PFSK-1 (cell line): Measurements from ENCODE around the gene UBL4B.

ENCODE experiments used
- POLR2AphosphoS5 ChIP-seq: IDR thresholded peaks from 2 replicates; pipeline ENCODE4 v1.6.1; 2012; ENCODE audit warnings: low read depth, mild to moderate bottlenecking, control low read depth, low read length, moderate library complexity
- SIN3A ChIP-seq: IDR thresholded peaks from 2 replicates; pipeline ENCODE4 v1.6.1; 2012; ENCODE audit warnings: mild to moderate bottlenecking, low read length, moderate library complexity, borderline replicate concordance; ENCODE audit not compliant: insufficient read depth

GRCh38 chr1:110161849-110162248 lies 49.6 kb downstream of the UBL4B start:
- no peak for TF ChIP-seq SIN3A
- TF ChIP-seq POLR2AphosphoS5 = no peak
